ENCODE measurements around the gene ZNF324.

ZNF324 gene

GRCh38 chr19:58520257-58520599 lies 53.3 kb downstream of the ZNF324 start:
- in situ Hi-C loops (cut with MboI; ENCODE audit: low sequenced_read_pairs), result no loop called here

GRCh38 chr19:58521651-58522050 lies 54.8 kb downstream of the ZNF324 start:
- in situ Hi-C loops (cut with MboI; ENCODE audit: low sequenced_read_pairs), result no loop called here

GRCh38 chr19:58522709-58523108 lies 55.8 kb downstream of the ZNF324 start:
- in situ Hi-C loops (cut with MboI; ENCODE audit: low sequenced_read_pairs), result no loop called here
